SK-N-SH (cell line): ENCODE measurements around the gene GHRH.

ENCODE experiments used
- CHD2 ChIP-seq: fragments of 150-350 bp; IDR thresholded peaks from 2 replicates; pipeline ENCODE4 v1.6.1; 2018; ENCODE audit warnings: low read length; ENCODE audit not compliant: partially characterized antibody
- ELF1 ChIP-seq: IDR thresholded peaks from 2 replicates; pipeline ENCODE4 v1.4.0; 2012
- EP300 ChIP-seq, 2 experiments: IDR thresholded peaks; 2 replicates each; pipeline versions ENCODE4 v1.4.0 to v1.6.1; 2012; ENCODE audit warnings: borderline replicate concordance in 1 of 2, low read depth in 1 of 2, low read length in 1 of 2
- FOSL2 ChIP-seq: IDR thresholded peaks from 2 replicates; pipeline ENCODE4 v1.4.0; 2012; ENCODE audit warnings: low read depth, mild to moderate bottlenecking, moderate library complexity, borderline replicate concordance
- FOXJ3 ChIP-seq: sonication (generic); formaldehyde crosslinking; IDR thresholded peaks from 2 replicates; pipeline ENCODE4 v1.5.1; 2020; ENCODE audit warnings: mild to moderate bottlenecking, missing genetic modification reagents
- RAD21 ChIP-seq: IDR thresholded peaks from 2 replicates; pipeline ENCODE4 v1.6.1; 2012; ENCODE audit warnings: mild to moderate bottlenecking, low read length
- SMC3 ChIP-seq: IDR thresholded peaks from 2 replicates; pipeline ENCODE4 v1.6.1; 2012; ENCODE audit warnings: low read depth, low read length, improper control_type of control experiment
- TAF1 ChIP-seq: IDR thresholded peaks from 2 replicates; pipeline ENCODE4 v1.6.1; 2012; ENCODE audit warnings: low read depth, mild to moderate bottlenecking, low read length, moderate library complexity, borderline replicate concordance
- YY1 ChIP-seq: IDR thresholded peaks from 2 replicates; pipeline ENCODE4 v1.4.0; 2012; ENCODE audit warnings: low read depth, mild to moderate bottlenecking
- TF ChIP-seq, protein P1 (sequence below): fragments of 200-600 bp; sonication (generic); IDR thresholded peaks from 2 replicates; pipeline ENCODE4 v1.6.1; 2017; ENCODE audit warnings: antibody characterized with exemption, mild to moderate bottlenecking, moderate library complexity
- TF ChIP-seq, protein P2 (sequence below): IDR thresholded peaks from 2 replicates; pipeline ENCODE4 v1.4.0; 2012; ENCODE audit warnings: low read depth, borderline replicate concordance
- TF ChIP-seq, protein P3 (sequence below): IDR thresholded peaks from 2 replicates; pipeline ENCODE4 v1.4.0; 2012; ENCODE audit warnings: low read depth
- TF ChIP-seq, protein P4 (sequence below): IDR thresholded peaks from 2 replicates; pipeline ENCODE4 v1.6.1; 2012; ENCODE audit warnings: mild to moderate bottlenecking, low read depth, low read length, moderate library complexity

DNA sequence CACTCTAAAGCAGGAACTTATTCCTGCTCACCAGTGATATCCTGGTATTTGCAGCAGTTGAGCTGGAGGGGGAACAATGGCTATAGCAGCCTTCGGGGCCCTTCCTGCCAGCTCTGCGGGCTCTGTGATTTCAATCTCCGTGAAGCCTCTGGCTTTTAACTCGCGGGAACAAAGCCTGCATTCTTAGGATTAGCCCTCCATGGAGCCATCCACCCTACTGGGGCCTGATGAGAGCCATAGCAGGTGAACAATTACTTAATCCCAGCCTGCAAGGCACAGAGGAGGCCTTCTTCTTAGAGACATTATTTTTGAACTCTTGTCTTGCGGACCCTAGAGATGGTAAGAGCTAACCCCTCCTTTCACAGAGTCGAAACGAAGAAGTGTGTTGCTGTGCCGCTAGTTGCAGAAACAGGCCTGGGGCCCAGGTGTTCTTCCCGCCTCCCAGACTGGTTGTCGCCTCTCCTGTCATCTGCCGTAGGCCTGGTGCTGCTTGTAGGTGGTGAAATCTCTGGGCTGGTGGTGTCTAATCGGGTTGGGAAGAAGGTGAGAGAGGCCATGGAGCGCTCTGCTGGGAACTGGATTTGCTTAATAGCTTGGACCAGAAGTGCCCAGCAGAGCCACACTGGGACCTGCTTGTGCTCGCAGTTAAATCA is 9.7 kb downstream of the GHRH start:
- TF ChIP-seq SMC3, result no peak
- no peak for TF ChIP-seq RAD21
- TF ChIP-seq FOSL2, result no peak
- TF ChIP-seq, protein P1, sequence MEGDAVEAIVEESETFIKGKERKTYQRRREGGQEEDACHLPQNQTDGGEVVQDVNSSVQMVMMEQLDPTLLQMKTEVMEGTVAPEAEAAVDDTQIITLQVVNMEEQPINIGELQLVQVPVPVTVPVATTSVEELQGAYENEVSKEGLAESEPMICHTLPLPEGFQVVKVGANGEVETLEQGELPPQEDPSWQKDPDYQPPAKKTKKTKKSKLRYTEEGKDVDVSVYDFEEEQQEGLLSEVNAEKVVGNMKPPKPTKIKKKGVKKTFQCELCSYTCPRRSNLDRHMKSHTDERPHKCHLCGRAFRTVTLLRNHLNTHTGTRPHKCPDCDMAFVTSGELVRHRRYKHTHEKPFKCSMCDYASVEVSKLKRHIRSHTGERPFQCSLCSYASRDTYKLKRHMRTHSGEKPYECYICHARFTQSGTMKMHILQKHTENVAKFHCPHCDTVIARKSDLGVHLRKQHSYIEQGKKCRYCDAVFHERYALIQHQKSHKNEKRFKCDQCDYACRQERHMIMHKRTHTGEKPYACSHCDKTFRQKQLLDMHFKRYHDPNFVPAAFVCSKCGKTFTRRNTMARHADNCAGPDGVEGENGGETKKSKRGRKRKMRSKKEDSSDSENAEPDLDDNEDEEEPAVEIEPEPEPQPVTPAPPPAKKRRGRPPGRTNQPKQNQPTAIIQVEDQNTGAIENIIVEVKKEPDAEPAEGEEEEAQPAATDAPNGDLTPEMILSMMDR, result no peak
- no peak for TF ChIP-seq ELF1
- no peak for TF ChIP-seq TAF1
- TF ChIP-seq, protein P2, sequence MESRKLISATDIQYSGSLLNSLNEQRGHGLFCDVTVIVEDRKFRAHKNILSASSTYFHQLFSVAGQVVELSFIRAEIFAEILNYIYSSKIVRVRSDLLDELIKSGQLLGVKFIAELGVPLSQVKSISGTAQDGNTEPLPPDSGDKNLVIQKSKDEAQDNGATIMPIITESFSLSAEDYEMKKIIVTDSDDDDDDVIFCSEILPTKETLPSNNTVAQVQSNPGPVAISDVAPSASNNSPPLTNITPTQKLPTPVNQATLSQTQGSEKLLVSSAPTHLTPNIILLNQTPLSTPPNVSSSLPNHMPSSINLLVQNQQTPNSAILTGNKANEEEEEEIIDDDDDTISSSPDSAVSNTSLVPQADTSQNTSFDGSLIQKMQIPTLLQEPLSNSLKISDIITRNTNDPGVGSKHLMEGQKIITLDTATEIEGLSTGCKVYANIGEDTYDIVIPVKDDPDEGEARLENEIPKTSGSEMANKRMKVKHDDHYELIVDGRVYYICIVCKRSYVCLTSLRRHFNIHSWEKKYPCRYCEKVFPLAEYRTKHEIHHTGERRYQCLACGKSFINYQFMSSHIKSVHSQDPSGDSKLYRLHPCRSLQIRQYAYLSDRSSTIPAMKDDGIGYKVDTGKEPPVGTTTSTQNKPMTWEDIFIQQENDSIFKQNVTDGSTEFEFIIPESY, result no peak
- no peak for TF ChIP-seq YY1
- TF ChIP-seq, protein P3, sequence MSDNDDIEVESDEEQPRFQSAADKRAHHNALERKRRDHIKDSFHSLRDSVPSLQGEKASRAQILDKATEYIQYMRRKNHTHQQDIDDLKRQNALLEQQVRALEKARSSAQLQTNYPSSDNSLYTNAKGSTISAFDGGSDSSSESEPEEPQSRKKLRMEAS, result no peak
- TF ChIP-seq FOXJ3 (CRISPR knock-in tag), result no peak
- no peak for TF ChIP-seq CHD2
- no peak for TF ChIP-seq EP300 (IDR thresholded peaks at IDR 0.05; ENCODE audit: borderline replicate concordance in 1 of 2, low read depth in 1 of 2, low read length in 1 of 2)
- TF ChIP-seq, protein P4, sequence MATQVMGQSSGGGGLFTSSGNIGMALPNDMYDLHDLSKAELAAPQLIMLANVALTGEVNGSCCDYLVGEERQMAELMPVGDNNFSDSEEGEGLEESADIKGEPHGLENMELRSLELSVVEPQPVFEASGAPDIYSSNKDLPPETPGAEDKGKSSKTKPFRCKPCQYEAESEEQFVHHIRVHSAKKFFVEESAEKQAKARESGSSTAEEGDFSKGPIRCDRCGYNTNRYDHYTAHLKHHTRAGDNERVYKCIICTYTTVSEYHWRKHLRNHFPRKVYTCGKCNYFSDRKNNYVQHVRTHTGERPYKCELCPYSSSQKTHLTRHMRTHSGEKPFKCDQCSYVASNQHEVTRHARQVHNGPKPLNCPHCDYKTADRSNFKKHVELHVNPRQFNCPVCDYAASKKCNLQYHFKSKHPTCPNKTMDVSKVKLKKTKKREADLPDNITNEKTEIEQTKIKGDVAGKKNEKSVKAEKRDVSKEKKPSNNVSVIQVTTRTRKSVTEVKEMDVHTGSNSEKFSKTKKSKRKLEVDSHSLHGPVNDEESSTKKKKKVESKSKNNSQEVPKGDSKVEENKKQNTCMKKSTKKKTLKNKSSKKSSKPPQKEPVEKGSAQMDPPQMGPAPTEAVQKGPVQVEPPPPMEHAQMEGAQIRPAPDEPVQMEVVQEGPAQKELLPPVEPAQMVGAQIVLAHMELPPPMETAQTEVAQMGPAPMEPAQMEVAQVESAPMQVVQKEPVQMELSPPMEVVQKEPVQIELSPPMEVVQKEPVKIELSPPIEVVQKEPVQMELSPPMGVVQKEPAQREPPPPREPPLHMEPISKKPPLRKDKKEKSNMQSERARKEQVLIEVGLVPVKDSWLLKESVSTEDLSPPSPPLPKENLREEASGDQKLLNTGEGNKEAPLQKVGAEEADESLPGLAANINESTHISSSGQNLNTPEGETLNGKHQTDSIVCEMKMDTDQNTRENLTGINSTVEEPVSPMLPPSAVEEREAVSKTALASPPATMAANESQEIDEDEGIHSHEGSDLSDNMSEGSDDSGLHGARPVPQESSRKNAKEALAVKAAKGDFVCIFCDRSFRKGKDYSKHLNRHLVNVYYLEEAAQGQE, result no peak
